Mesenchymal stem cell (in vitro differentiated cells and primary cell): ENCODE measurements around the gene KIF13A.

Experiments
- DNase-seq: peaks from one replicate; pipeline ENCODE4 v3.0.0-alpha.2; 2013
- H2AFZ ChIP-seq: one replicate; pipeline ENCODE4 v1.6.1; 2013; ENCODE audit warnings: low read depth, mild to moderate bottlenecking, control low read depth, inconsistent platforms, low read length, moderate library complexity
- H2AK5ac ChIP-seq: 2 replicates; pipeline ENCODE4 v1.6.1; 2013; ENCODE audit warnings: low read length, moderate library complexity, mild to moderate bottlenecking, inconsistent platforms; ENCODE audit not compliant: severe bottlenecking
- H2BK120ac ChIP-seq: one replicate; pipeline ENCODE4 v1.6.1; 2013; ENCODE audit warnings: low read depth, mild to moderate bottlenecking, inconsistent platforms, low read length, moderate library complexity
- H2BK12ac ChIP-seq, 2 experiments: one replicate each; pipeline ENCODE4 v1.6.1; 2013; ENCODE audit warnings: inconsistent platforms in 2 of 2, low read length in 2 of 2, mild to moderate bottlenecking in 2 of 2, moderate library complexity in 2 of 2, control low read depth in 1 of 2
- H2BK15ac ChIP-seq: one replicate; pipeline ENCODE4 v1.6.1; 2013; ENCODE audit warnings: mild to moderate bottlenecking, low read depth, inconsistent platforms; ENCODE audit not compliant: poor library complexity, severe bottlenecking
- H2BK5ac ChIP-seq: 2 replicates; pipeline ENCODE4 v1.6.1; 2013; ENCODE audit warnings: low read depth, mild to moderate bottlenecking, low read length, control low read depth, inconsistent platforms; ENCODE audit not compliant: poor library complexity, severe bottlenecking
- H3K14ac ChIP-seq, 2 experiments: one replicate each; pipeline ENCODE4 v1.6.1; 2013; ENCODE audit warnings: inconsistent platforms in 2 of 2, low read length in 2 of 2, control low read depth in 1 of 2, mild to moderate bottlenecking in 1 of 2, moderate library complexity in 1 of 2
- H3K18ac ChIP-seq, 2 experiments: one replicate each; pipeline ENCODE4 v1.6.1; 2013; ENCODE audit warnings: inconsistent platforms in 2 of 2, low read length in 2 of 2, control low read depth in 1 of 2, low read depth in 1 of 2, mild to moderate bottlenecking in 1 of 2
- H3K23ac ChIP-seq, 2 experiments: one replicate each; pipeline ENCODE4 v1.6.1; 2013; ENCODE audit warnings: inconsistent platforms in 2 of 2, low read length in 2 of 2, mild to moderate bottlenecking in 2 of 2, moderate library complexity in 2 of 2, control low read depth in 1 of 2
- H3K27ac ChIP-seq: 2 replicates; pipeline ENCODE4 v1.5.1; 2013; ENCODE audit warnings: mild to moderate bottlenecking, moderate library complexity, low read length, control low read depth, inconsistent platforms; ENCODE audit not compliant: poor library complexity, severe bottlenecking
- H3K27me3 ChIP-seq, 2 experiments: 2 replicates each; pipeline versions ENCODE4 v1.6.1 to v1.7.0; 2013; ENCODE audit warnings: low read length in 2 of 2, mild to moderate bottlenecking in 2 of 2, moderate library complexity in 2 of 2, control low read depth in 1 of 2, inconsistent platforms in 1 of 2; ENCODE audit not compliant: control insufficient read depth in 1 of 2, insufficient read depth in 1 of 2
- H3K36me3 ChIP-seq, 2 experiments: 2 replicates each; pipeline versions ENCODE4 v1.6.1 to v1.7.0; 2013; ENCODE audit warnings: low read length in 2 of 2, control low read depth in 1 of 2, inconsistent platforms in 1 of 2, low read depth in 1 of 2, mild to moderate bottlenecking in 1 of 2; ENCODE audit not compliant: insufficient read depth in 2 of 2, control insufficient read depth in 1 of 2
- H3K4ac ChIP-seq, 2 experiments: one replicate each; pipeline ENCODE4 v1.6.1; 2013; ENCODE audit warnings: inconsistent platforms in 2 of 2, low read length in 2 of 2, mild to moderate bottlenecking in 2 of 2, moderate library complexity in 2 of 2, control low read depth in 1 of 2, low read depth in 1 of 2
- H3K4me1 ChIP-seq: 2 replicates; pipeline ENCODE4 v1.6.1; 2013; ENCODE audit warnings: low read depth, low read length, control low read depth; ENCODE audit not compliant: control insufficient read depth, insufficient read depth
- H3K4me2 ChIP-seq: 2 replicates; pipeline ENCODE4 v1.6.1; 2013; ENCODE audit warnings: low read length, mild to moderate bottlenecking, inconsistent platforms; ENCODE audit not compliant: poor library complexity, severe bottlenecking
- H3K4me3 ChIP-seq, 2 experiments: 2 replicates each; pipeline versions ENCODE4 v1.5.1 to v1.7.0; 2013; ENCODE audit warnings: low read length in 2 of 2, mild to moderate bottlenecking in 2 of 2, control low read depth in 1 of 2, low read depth in 1 of 2; ENCODE audit not compliant: insufficient read depth in 1 of 2
- H3K79me1 ChIP-seq: replicated peaks from 2 replicates; pipeline ENCODE4 v1.6.1; 2013; ENCODE audit warnings: mild to moderate bottlenecking, control low read depth, low read length, inconsistent platforms; ENCODE audit not compliant: poor library complexity, severe bottlenecking
- H3K9ac ChIP-seq: 2 replicates; pipeline ENCODE4 v1.7.0; 2013; ENCODE audit warnings: mild to moderate bottlenecking, low read length, moderate library complexity
- H3K9me3 ChIP-seq: 2 replicates; pipeline ENCODE4 v1.7.0; 2013; ENCODE audit warnings: mild to moderate bottlenecking, low read length; ENCODE audit not compliant: control insufficient read depth
- H4K8ac ChIP-seq: one replicate; pipeline ENCODE4 v1.6.1; 2013; ENCODE audit warnings: inconsistent platforms, mild to moderate bottlenecking, low read length, moderate library complexity
- H4K91ac ChIP-seq: one replicate; pipeline ENCODE4 v1.6.1; 2013; ENCODE audit warnings: mild to moderate bottlenecking, low read length, inconsistent platforms
- WGBS: methylation state at CpG from one replicate; pipeline ENCODE4 v1.1.7; 2013; ENCODE audit warnings: mixed read lengths; 5-methylcytosine and 5-hydroxymethylcytosine counted together

Gene KIF13A

GRCh38 chr6:17972074-17972952 is 15.1 kb downstream of the KIF13A start:
- Histone ChIP-seq H3K14ac (no peak overlapping the region), H4K91ac (no peak overlapping the region), H3K4ac (peak overlapping the region in 1 of 2 experiments; percentile 51), H3K79me1 (peaks cover 33% of the 10 kb centered on the region), H2AK5ac (no peak overlapping the region), H2BK5ac (no peak overlapping the region), H4K8ac (no peak overlapping the region), H3K23ac (no peak overlapping the region), H3K4me1 (peaks cover 9% of the 10 kb centered on the region), H3K18ac (no peak overlapping the region), H3K27ac (no peak overlapping the region), H3K4me3 (peak overlapping the region in 1 of 2 experiments; percentile 11), H2BK12ac (no peak overlapping the region), H3K4me2 (no peak overlapping the region), H3K9me3 (no peaks in the 10 kb centered on the region), H3K27me3 (no peaks in the 10 kb centered on the region), H2AFZ (no peak overlapping the region), H3K9ac (peak overlapping the region; percentile 85), H3K36me3 (peaks cover 7% of the 10 kb centered on the region in 2 experiments), H2BK15ac (no peak overlapping the region), H2BK120ac (no peak overlapping the region)
- DNase-seq: no peak
- WGBS: 75% methylated on average over 6 of the region's 7 CpGs

DNA sequence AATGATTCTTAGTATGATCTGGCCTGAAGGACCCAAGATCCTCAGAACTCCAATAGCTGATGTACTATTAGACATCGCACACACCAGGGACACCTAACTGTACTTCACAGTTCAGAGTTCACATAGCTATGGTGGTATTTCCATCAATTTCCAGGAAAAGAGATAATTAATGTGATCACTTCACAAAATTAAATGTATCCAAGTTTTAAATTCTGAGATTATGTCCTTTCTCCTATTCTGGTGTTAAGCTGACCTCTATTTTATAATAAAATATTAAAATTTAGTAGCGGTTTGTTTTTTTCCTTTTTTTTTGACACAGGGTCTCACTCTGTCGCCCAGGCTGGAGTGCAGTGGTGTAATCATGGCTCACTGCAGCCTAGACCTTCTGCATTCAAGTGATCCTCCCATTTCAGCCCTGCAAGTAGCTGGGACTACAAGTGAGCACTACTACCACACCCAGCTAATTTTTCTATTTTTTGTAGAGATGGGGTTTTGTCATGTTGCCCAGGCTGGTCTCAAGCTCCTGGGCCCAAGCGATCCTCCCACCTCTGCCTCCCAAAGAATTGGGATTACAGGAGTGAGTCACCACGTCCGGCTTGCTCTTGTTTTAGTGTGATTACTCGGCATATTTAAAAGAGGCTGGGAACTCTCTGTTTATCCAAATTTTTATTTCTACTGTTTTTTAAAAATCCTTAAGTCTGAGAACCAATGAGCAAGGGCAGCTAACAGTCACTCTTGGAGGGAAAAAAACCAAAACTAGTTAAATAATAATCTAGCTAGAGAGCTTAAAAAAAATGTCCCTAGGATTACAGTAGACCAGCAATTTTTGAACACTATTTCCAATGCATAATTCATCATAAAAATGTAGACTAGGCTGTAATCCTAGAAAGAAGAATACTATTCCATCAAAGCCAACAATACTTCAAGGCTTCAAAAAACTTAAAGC is 16.0 kb downstream of the KIF13A start:
- 100% methylated on average over 3 of the region's 7 CpGs for WGBS
- H2AFZ ChIP-seq: no peak overlapping the region

GRCh38 chr6:17968876-17969275 is 18.6 kb downstream of the KIF13A start:
- Histone ChIP-seq H3K4me1 (peaks cover 12% of the 10 kb centered on the region), H3K23ac (no peak overlapping the region), H3K4me3 (no peak overlapping the region), H2BK5ac (no peak overlapping the region), H3K14ac (no peak overlapping the region), H3K4me2 (no peak overlapping the region), H2BK15ac (no peak overlapping the region), H3K27ac (no peak overlapping the region), H4K8ac (no peak overlapping the region), H2AFZ (no peak overlapping the region), H2BK12ac (no peak overlapping the region), H4K91ac (no peak overlapping the region), H3K79me1 (peaks cover 22% of the 10 kb centered on the region), H3K27me3 (no peaks in the 10 kb centered on the region), H3K36me3 (no peaks in the 10 kb centered on the region), H3K9me3 (no peaks in the 10 kb centered on the region), H2AK5ac (no peak overlapping the region), H3K18ac (peak overlapping the region in 1 of 2 experiments; percentile 19), H3K9ac (no peak overlapping the region), H3K4ac (peak overlapping the region in 1 of 2 experiments; percentile 35), H2BK120ac (no peak overlapping the region)
- 73% methylated on average over 2 of the region's 2 CpGs for WGBS
- no peak for DNase-seq

More for the DNA sequence above, 16.0 kb downstream of the KIF13A start:
- no peak overlapping the region for H2BK120ac ChIP-seq
- peaks cover 10% of the 10 kb centered on the region for H3K4me1 ChIP-seq
- peak overlapping the region; percentile 85 for H3K9ac ChIP-seq
- H3K9me3 ChIP-seq: no peaks in the 10 kb centered on the region
- no peaks in the 10 kb centered on the region for H3K27me3 ChIP-seq
- no peak overlapping the region for H3K14ac ChIP-seq
- no peak overlapping the region for H3K4ac ChIP-seq
- H2AK5ac ChIP-seq: no peak overlapping the region
- H3K18ac ChIP-seq: peak overlapping the region in 1 of 2 experiments; percentile 34
- peak overlapping the region; percentile 35 for H3K27ac ChIP-seq
- H3K36me3 ChIP-seq: peaks cover 5 to 7% of the 10 kb centered on the region in 2 experiments
- peaks cover 33% of the 10 kb centered on the region for H3K79me1 ChIP-seq
- H3K4me2 ChIP-seq: no peak overlapping the region
- no peak overlapping the region for H2BK5ac ChIP-seq
- no peak overlapping the region for H2BK15ac ChIP-seq
- H3K23ac ChIP-seq: no peak overlapping the region
- no peak overlapping the region for H2BK12ac ChIP-seq
- DNase-seq: peak; percentile 71
- peak overlapping the region in 1 of 2 experiments; percentile 11 for H3K4me3 ChIP-seq
- no peak overlapping the region for H4K8ac ChIP-seq
- no peak overlapping the region for H4K91ac ChIP-seq
